NCI-H128 (cell line): ENCODE results near the gene CACNA1A.
"Not testable (repeated sequence)": the region's sequence is repeated elsewhere in the genome, so short reads cannot be mapped to it uniquely, and the experiment has no call there.

ENCODE experiments used
- DNase-seq: peaks from one replicate; lab custom pipeline; 2025; ENCODE audit not compliant: unreplicated experiment; lab: John Stamatoyannopoulos, UW

CACNA1A gene

GRCh38 chr19:13366529-13367143, 139.6 kb downstream of the CACNA1A start:
- no peak for DNase-seq

- no peak for DNase-seq
Measured at GRCh38 chr19:13363954-13364353, 142.3 kb downstream of the CACNA1A start.

- DNase-seq = no peak
Measured at GRCh38 chr19:13363245-13363644, 143.0 kb downstream of the CACNA1A start.

- DNase-seq = no peak
Measured at GRCh38 chr19:13362668-13363067, 143.6 kb downstream of the CACNA1A start.

- not testable (repeated sequence) for DNase-seq
Measured at GRCh38 chr19:13361726-13362125, 144.6 kb downstream of the CACNA1A start.

GRCh38 chr19:13356686-13357280, 149.5 kb downstream of the CACNA1A start:
- DNase-seq = no peak

- no peak for DNase-seq
Measured at GRCh38 chr19:13356185-13356584, 150.1 kb downstream of the CACNA1A start.

- DNase-seq = no peak
Measured at GRCh38 chr19:13355356-13355755, 150.9 kb downstream of the CACNA1A start.

- no peak for DNase-seq
Measured at GRCh38 chr19:13353625-13354024, 152.7 kb downstream of the CACNA1A start.

GRCh38 chr19:13350759-13351158, 155.5 kb downstream of the CACNA1A start:
- DNase-seq = no peak

GRCh38 chr19:13350072-13350471, 156.2 kb downstream of the CACNA1A start:
- DNase-seq = no peak

- DNase-seq = no peak
Measured at GRCh38 chr19:13347367-13347766, 158.9 kb downstream of the CACNA1A start.

GRCh38 chr19:13343514-13343913, 162.8 kb downstream of the CACNA1A start:
- no peak for DNase-seq

GRCh38 chr19:13342672-13343071, 163.6 kb downstream of the CACNA1A start:
- DNase-seq = no peak

- DNase-seq = no peak
Measured at GRCh38 chr19:13339869-13340268, 166.4 kb downstream of the CACNA1A start.

GRCh38 chr19:13337181-13337580, 169.1 kb downstream of the CACNA1A start:
- no peak for DNase-seq

GRCh38 chr19:13334801-13335481, 171.3 kb downstream of the CACNA1A start:
- DNase-seq = no peak

- DNase-seq = no peak
Measured at GRCh38 chr19:13330285-13330684, 176.0 kb downstream of the CACNA1A start.

GRCh38 chr19:13329766-13330165, 176.5 kb downstream of the CACNA1A start:
- DNase-seq = no peak

- DNase-seq = no peak
Measured at GRCh38 chr19:13328241-13328640, 178.0 kb downstream of the CACNA1A start.

- no peak for DNase-seq
Measured at GRCh38 chr19:13319526-13319925, 186.8 kb downstream of the CACNA1A start.

GRCh38 chr19:13318190-13318589, 188.1 kb downstream of the CACNA1A start:
- DNase-seq = no peak
